ENCODE measurements around the gene TCN2.
"Not testable (repeated sequence)": the region's sequence is repeated elsewhere in the genome, so short reads cannot be mapped to it uniquely, and the experiment has no call there.

TCN2 gene

GRCh38 chr22:30580896-30581295 lies 26.1 kb upstream of the TCN2 start:
- DNase-seq: no peak

DNA sequence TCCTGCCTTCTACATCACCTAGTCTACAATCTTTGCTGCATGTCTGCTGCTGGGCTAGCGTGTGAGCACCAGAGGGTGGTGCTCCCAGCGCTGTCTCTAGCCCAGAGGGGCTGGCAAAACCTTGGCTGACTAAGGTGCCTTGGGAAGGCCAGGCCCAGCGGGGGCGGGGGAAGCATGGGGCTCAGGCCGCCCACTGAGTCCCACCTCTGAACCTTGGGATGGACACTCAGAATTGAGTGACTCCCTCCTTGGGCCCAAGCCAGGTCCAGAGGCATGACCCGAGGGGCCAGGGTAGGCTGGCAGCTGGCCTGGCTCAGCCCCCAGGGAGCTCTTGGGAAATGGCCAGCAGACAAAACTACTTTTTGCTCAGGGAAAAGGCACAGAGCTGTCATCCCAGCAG lies 24.9 kb upstream of the TCN2 start:
- DNase-seq: no peak

- no peak for DNase-seq
These were observed 24.0 kb upstream of the TCN2 start for GRCh38 chr22:30582788-30583545.

DNA sequence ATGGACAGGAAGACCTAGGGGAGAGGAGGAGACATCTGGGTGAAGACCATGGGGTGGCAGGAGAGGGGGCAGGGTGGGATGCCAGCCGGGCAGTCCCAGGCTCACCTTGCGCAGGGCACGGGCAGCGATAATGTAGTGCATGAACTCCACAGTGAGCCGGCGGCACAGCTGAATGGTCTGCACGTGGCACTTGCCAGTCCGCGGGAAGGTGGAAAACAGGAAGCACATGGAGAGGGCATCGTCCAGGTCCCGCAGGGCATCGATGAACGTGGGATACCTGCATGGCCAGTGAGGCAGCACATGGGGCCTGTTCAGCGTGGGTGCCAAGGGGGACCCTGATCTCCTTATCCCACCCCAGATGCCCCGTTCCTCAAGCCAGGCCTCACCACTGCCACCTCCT lies 22.5 kb upstream of the TCN2 start:
- no peak for DNase-seq

DNA sequence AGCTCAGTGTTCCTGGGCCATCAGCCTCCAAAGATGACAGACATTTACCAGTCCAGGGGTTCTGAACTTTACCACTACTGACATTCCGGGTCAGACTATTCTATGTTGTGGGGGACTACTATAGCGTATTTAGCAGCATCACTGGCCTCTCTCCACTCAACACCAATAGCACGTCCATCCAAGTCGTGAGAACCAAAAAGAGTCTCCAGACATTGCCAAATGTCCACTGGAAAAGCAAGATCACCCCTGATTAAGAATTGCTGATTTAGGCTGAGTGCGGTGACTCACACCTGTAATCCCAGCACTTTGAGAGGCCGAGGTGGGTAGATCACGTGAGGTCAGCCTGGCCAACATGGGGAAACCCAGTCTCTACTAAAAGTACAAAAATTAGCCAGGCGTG lies 20.6 kb upstream of the TCN2 start:
- DNase-seq: no peak

GRCh38 chr22:30591191-30591587 lies 15.8 kb upstream of the TCN2 start:
- DNase-seq: no peak

DNA sequence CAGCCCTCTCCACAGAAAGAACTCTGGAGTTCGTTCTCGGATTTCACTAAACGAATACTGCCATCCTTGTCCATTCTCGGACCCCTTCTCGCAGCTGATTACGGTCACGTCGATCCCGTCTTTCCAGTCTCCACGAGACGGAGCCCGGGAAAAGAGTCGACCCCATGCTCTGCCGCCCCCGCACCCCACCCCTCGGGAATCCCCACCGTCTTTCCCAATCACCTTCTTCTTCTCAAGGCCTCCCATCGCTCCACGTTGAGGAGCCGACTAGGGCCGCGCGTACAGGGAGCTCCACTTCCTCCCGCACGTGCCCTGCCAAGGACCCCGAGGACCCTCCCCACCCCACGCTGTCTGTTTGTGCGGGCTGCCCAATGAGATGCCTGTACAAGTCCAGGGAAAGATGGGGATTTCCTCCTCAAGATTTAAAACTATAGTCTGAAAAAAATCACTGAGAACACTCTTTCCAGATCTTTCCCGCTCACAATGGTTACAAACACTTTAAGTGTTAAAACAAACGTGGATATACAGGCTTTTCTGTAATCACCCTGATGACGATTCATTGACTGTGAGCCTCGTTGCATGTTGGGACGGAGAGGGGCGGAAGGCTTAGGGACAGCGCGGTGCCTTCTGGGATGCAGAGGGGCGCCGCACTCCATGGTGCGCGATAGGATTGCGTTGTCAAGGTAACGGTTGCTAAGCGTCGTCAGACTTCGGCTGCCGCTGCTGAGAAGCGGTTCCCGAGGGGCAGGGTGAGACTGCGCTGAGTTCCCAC lies 15.2 kb upstream of the TCN2 start, which contains the start of gene PES1:
TSS of gene PES1 (minus strand) at position 323 of the 772 bp plus-strand sequence. CDS start at position 246, 77 bp downstream.
- DNase-seq: peak; percentile 99

DNA sequence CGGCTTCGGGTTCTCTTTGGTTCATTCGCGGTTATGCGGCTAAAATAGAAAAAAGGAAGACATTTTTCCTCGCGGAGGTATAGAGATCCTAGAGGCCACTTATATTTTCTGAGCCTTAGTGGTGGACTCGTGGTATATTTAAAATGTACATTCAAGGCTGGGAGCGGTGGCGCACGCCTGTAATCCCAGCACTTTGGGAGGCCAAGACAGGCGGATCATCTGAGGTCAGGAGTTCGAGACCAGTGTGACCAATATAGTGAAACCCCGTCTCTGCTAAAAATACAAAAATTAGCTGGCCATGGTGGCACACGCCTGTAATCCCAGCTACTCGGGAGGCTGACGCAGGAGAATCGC lies 14.6 kb upstream of the TCN2 start:
- DNase-seq: not testable (repeated sequence)

- no peak for DNase-seq
These were observed 10.8 kb upstream of the TCN2 start for GRCh38 chr22:30596199-30596598.

DNA sequence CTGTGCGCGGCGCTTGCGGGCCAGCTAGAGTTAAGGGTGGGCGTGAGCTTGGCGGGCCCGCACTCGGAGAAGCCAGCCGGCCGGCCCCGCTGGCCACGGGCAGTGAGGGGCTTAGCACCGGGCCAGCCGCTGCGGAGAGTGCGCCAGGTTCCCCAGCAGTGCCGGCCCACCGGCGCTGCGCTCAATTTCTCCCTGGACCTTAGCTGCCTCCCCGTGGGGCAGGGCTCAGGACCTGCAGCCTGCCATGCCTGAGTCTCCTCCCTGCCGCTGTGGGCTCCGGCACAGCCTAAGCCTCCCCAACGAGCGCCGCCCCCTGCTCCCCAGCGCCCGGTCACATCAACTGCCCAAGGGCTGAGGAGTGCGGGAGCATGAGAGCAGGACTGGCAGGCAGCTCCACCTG lies 10.1 kb upstream of the TCN2 start:
- no peak for DNase-seq

GRCh38 chr22:30598986-30599385 lies 8.0 kb upstream of the TCN2 start:
- no peak for DNase-seq

- DNase-seq: no peak
These were observed 6.1 kb upstream of the TCN2 start for GRCh38 chr22:30600921-30601320.

DNA sequence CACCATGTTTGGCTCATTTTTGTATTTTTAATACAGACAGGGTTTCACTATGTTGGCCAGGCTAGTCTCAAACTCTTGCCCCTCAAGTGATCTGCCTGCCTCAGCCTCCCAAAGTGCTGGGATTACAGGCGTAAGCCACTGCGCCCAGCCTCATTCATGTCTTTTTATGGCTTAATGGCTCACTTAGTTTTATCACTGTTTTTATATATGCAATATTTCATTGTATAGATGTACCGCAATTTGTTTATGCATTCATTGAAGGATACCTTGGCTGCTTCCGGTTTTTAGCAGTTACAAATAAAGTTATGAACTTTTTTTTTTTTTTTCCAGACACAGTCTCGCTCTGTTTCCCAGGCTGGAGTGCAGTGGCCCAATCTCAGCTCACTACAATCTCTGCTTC lies 5.5 kb upstream of the TCN2 start:
- DNase-seq: no peak

DNA sequence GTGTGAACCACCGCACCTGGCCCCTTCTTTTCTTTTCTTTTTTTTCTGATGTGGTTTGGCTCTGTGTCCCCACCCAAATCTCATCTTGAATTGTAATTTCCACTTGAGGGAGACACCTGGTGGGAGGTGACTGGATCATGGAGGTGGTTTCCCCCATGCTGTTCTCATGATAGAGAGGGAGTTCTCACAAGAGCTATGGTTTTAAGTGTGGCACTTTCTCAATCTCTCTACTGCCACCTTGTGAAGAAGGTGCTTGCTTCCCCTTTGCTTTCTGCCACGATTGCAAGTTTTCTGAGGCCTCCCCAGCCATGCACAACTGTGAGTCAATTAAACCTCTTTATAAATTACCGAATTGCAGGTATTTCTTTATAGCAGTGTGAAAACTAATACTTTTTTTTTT lies 4.9 kb upstream of the TCN2 start:
- DNase-seq: no peak

GRCh38 chr22:30603801-30604200 lies 3.2 kb upstream of the TCN2 start:
- no peak for DNase-seq

DNA sequence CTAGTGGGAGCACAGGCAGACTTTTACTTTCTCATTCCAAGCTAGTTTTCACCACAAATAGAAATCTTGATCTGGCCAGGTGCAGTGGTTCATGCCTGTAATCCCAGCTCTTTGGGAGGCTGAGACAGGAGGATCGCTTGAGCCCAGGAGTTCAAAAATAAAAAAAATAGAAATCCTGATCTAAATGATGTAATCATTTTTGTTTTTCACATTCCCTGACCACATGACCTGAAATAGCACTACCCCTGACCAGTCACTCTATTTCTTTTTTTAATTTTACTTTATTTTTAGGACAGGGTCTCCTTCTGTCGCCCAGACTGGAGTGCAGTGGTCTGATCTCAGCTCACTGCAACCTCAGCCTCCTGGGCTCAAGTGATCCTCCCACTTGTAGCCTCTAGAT lies 2.3 kb upstream of the TCN2 start:
- no peak for DNase-seq

DNA sequence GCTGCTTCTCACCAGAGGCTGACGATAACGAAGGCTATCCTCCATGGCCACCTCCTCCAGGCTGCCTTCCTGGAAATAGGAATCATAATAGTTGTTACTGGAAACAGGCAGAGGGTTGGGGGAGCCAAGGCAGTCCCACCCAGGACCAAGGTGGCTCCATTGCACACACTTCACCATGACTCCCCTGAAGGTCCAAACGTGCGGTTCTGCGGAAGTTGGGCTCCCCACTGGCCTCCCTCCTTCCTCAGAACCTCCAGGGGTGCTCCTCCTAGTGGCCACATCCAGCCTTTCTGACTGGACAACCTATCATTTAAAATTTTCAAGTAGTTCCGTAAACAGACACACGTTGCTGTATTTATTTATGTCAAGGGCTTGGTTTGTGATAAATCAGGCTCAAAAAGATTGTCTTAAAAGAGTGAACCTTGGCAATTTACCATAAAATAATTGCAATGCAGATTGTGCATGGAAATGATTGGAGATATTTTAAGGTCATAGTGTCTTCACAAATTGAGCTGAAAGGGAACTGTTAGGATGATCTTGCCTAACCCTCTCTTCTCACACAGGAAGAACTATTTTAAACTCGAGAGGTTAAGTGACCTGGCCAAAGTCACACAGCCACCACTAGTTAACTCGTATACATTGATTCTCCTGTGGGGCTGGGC lies 1.4 kb upstream of the TCN2 start:
- DNase-seq: peak; percentile 37

- DNase-seq: no peak
These were observed 441 bp downstream of the TCN2 start for GRCh38 chr22:30607300-30607930.

GRCh38 chr22:30607939-30608338 lies 965 bp downstream of the TCN2 start:
- no peak for DNase-seq

DNA sequence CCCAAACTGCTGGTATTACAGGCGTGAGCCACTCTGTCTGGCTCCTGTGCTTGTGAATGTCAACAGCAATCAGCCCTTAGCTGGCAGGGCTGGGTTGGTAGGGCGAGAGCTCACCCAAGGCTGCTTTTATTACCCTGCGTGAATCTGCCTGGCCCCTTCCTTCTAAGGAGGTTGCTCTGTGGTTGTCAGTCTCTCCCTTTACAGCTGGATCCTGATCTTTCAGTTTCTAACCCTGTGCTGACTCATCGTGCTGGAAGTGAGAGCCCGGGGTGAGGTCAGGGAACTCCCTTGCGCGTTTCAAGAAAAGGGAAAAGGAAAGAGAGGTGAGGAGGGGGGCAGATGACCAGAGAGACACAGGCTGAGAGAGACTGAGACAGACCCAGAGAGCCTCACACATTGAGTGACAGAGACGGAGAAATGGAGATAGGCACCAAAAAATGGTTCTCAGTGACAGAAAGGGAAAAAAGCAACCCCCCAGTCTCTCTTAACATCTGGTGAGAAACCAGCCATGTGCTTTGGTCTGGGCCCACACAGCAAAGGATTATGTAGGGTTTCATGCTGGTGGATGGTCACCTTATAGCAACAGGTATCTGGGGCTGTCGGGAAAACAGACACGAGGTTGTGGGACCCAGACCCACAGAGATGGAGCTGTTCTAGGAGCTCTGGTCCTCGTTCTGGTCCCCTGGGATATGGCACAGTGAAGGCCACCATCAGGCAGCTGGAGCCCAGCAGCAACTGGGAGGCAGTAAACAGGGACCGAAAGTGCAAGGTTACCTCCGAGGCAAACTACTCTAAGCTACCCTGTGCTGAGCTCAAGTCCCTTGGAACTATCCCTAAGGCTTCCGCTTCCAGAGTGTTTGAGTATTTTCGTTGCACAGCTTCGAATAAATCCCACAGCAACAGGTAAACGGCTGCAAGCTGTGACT lies 2.5 kb downstream of the TCN2 start:
- no peak for DNase-seq

DNA sequence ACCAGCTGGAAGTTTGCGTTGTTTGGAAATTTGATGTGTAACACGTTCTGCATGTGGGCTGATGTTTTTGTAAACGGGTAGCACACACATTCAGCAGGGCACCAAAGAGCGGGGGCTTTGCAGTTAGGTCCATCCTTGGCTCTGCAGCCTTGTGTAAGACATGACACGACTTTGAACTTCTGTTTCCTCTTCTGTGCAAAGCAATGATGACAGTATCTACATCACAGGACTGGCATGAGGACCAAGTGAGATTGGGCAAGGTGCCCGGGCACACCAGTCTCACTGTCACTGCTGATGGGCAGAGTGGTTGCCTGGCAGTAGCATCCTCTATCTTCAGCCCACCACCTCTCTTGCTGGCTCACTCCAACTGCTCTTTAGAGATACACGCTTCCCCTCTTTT lies 3.3 kb downstream of the TCN2 start:
- no peak for DNase-seq

GRCh38 chr22:30611197-30611596 lies 4.2 kb downstream of the TCN2 start:
- no peak for DNase-seq

Data from NCI-H1092 (cell line).